ENCODE data around the gene VEGFB.
A peak's percentile ranks its signal among the peaks of the same experiment; 100 is the strongest.

Gene VEGFB

DNA sequence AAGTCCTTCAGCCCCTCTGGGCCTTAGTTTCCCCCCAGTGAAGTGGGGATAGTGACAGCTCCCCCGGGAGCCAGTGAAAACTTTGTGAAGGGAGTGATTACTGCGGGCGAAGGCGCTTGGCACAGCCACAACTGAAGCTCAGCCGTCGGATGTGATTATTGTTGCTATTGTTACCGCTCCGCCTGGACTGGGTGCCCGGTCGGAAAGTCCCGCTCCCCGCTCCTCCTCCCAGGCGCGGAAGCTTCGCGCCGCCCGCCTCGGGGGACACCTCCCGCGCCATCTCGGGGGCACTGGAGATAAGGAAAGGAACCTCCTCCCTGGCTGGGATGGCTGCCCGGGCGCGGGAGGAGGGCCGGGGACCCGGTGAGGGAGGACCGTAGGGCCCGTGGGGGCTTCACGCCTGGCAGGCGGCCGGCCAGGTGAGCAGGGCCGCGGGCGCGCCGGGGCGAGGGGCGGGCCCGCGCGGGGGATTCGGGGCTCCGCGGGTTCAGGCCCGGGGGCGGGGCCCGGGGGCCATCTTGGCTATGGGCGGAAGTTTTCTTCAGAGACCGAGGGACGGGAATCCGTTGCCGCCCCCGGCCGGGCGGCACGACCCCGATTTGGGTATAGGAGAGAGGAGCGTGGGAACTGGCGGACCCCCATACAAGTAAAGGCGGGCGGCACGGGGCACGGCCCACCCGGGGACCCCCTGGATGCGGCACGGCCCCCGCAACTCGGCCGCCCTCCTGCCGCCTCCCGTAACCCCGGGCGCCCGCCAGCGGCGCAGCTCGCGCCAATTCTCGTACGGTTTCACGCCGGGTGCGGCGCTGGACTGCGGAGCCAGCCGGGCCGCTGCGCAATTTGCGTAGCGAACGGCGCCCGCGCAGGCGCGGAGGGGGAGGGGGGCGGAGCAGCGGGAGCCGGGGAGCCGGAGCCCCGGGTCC lies 50.8 kb downstream of the VEGFB start, which contains the start of gene GPR137:
TSS of gene GPR137 (plus strand) at position 887 of the 923 bp plus-strand sequence. CDS start 677 bp downstream, outside the sequence.
- peak; percentile 92 for DNase-seq

DNA sequence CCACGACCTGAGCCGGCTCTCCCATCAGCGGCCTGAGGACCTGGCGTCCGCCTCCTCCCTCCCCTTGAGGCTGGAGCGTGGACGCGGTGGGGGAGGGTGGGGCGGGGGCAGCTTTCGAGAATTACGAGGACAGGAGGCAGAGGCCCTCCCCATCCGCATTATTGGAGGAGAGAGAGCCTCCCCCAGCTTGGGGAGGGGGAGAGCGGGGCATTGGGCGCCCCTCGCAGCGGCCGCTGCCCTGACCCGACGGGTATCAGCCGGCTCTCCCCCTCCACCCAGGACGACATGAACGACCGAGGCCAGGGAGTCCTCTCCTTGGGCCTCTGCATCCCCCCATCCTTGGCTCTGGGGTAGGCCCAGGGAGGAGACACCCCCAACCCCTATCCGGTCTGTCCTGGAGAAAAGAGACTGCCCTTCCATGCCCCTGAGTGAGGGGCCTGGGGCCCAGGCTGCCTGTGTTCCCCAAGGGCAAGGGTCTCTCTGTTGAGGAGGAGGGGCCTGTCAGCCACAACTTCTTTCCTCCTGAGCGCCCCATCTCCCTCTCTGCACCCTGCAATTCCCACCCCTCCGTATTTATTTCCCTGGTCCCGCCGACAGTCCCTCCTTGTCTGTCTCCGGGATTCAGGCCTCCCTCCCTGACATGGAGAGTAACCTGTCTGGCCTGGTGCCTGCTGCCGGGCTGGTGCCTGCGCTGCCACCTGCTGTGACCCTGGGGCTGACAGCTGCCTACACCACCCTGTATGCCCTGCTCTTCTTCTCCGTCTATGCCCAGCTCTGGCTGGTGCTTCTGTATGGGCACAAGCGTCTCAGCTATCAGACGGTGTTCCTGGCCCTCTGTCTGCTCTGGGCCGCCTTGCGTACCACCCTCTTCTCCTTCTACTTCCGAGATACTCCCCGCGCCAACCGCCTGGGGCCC lies 51.8 kb downstream of the VEGFB start:
- peak; percentile 41 for DNase-seq

DNA sequence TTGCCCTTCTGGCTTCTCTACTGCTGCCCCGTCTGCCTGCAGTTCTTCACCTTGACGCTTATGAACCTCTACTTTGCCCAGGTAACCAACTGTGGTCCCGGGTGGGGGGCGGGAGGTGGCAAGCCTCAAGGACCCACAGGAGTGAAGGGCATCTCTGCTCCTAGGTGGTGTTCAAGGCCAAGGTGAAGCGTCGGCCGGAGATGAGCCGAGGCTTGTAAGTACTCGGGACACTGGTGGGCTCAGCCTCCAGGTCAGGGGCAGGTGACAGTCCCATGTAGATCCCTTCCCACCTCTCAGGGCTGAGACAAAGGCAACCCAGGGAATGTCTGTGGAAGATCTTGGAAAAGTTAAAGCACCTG lies 52.4 kb downstream of the VEGFB start:
- DNase-seq, result no peak

DNA sequence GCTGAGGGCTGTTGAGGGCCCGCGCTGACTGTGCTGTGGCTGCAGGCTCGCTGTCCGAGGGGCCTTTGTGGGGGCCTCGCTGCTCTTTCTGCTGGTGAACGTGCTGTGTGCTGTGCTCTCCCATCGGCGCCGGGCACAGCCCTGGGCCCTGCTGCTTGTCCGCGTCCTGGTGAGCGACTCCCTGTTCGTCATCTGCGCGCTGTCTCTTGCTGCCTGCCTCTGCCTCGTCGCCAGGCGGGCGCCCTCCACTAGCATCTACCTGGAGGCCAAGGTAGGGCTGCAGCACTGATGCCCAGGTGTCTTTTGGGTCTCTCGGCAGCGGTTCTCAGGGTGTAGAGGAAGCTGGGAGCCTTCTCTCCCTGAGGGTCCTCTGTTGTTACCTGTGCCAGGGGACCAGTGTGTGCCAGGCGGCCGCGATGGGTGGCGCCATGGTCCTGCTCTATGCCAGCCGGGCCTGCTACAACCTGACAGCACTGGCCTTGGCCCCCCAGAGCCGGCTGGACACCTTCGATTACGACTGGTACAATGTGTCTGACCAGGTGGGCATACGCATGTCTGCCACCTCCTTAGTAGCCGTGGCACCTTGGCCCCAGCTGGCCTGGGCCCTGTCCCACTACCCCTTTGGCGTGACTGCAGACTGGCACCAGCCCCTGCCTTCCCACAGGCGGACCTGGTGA lies 53.4 kb downstream of the VEGFB start:
- DNase-seq, result no peak

DNA sequence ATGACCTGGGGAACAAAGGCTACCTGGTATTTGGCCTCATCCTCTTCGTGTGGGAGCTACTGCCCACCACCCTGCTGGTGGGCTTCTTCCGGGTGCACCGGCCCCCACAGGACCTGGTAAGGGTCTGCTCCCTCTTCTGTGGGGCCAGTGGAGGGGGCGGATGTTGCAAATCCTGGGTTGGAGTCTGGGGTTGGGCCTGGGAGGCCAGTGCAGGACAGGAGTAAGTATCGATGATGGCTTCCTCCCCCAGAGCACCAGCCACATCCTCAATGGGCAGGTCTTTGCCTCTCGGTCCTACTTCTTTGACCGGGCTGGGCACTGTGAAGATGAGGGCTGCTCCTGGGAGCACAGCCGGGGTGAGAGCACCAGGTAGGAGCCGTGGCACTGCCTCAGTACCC lies 54.0 kb downstream of the VEGFB start:
- DNase-seq, result no peak

All from CD4-positive, alpha-beta T cell treated with Interleukin-10 for 1 hour (primary cell).